Measurements from ENCODE around the gene ACOT6.
A peak's percentile ranks its signal among the peaks of the same experiment; 100 is the strongest.
"Not testable (repeated sequence)": the region's sequence is repeated elsewhere in the genome, so short reads cannot be mapped to it uniquely, and the experiment has no call there.

Gene ACOT6

GRCh38 chr14:73570913-73571312, 41.4 kb upstream of the ACOT6 start:
- TF ChIP-seq CTCF (IDR thresholded peaks at IDR 0.05; ENCODE audit: low read depth, low read length, missing control alignments): peak; percentile 69
- not testable (repeated sequence) for H3K4me3 ChIP-seq (replicated peaks; ENCODE audit: low read depth, low read length); DNase-seq (ENCODE audit: extremely low read depth, low read depth)

- H3K4me3 ChIP-seq (replicated peaks; ENCODE audit: low read depth, low read length); DNase-seq (ENCODE audit: extremely low read depth, low read depth): not testable (repeated sequence)
Measured at GRCh38 chr14:73573034-73573433, 39.3 kb upstream of the ACOT6 start.

GRCh38 chr14:73573740-73574139, 38.6 kb upstream of the ACOT6 start:
- not testable (repeated sequence) for DNase-seq (ENCODE audit: extremely low read depth, low read depth); H3K4me3 ChIP-seq (replicated peaks; ENCODE audit: low read depth, low read length)

- DNase-seq (ENCODE audit: extremely low read depth, low read depth); H3K4me3 ChIP-seq (replicated peaks; ENCODE audit: low read depth, low read length): not testable (repeated sequence)
Measured at GRCh38 chr14:73574251-73574650, 38.1 kb upstream of the ACOT6 start.

GRCh38 chr14:73576391-73576790, 35.9 kb upstream of the ACOT6 start:
- TF ChIP-seq CTCF (IDR thresholded peaks at IDR 0.05; ENCODE audit: low read depth, low read length, missing control alignments): no peak
- no peak for DNase-seq (ENCODE audit: extremely low read depth, low read depth)
- no peak overlapping the region for H3K4me3 ChIP-seq (replicated peaks; ENCODE audit: low read depth, low read length)

- not testable (repeated sequence) for H3K4me3 ChIP-seq (replicated peaks; ENCODE audit: low read depth, low read length); DNase-seq (ENCODE audit: extremely low read depth, low read depth)
Measured at GRCh38 chr14:73577214-73577613, 35.1 kb upstream of the ACOT6 start.

GRCh38 chr14:73582102-73582979, 30.0 kb upstream of the ACOT6 start:
- not testable (repeated sequence) for DNase-seq (ENCODE audit: extremely low read depth, low read depth); H3K4me3 ChIP-seq (replicated peaks; ENCODE audit: low read depth, low read length)

GRCh38 chr14:73588695-73589094, 23.6 kb upstream of the ACOT6 start:
- no peak for DNase-seq (ENCODE audit: extremely low read depth, low read depth)
- no peak overlapping the region for H3K4me3 ChIP-seq (replicated peaks; ENCODE audit: low read depth, low read length)
- no peak for TF ChIP-seq CTCF (IDR thresholded peaks at IDR 0.05; ENCODE audit: low read depth, low read length, missing control alignments)

GRCh38 chr14:73589116-73589515, 23.2 kb upstream of the ACOT6 start:
- no peak for TF ChIP-seq CTCF (IDR thresholded peaks at IDR 0.05; ENCODE audit: low read depth, low read length, missing control alignments)
- DNase-seq (ENCODE audit: extremely low read depth, low read depth): no peak
- no peak overlapping the region for H3K4me3 ChIP-seq (replicated peaks; ENCODE audit: low read depth, low read length)

- H3K4me3 ChIP-seq (replicated peaks; ENCODE audit: low read depth, low read length); DNase-seq (ENCODE audit: extremely low read depth, low read depth): not testable (repeated sequence)
Measured at GRCh38 chr14:73590673-73591004, 21.7 kb upstream of the ACOT6 start.
